ENCODE results near the gene MYLK.

- TF ChIP-seq ZNF639 (CRISPR knock-in tag; conservative IDR thresholded peaks at IDR 0.05 in 1 of 2, IDR thresholded peaks at IDR 0.05 in 1 of 2): no peak
- no peak for TF ChIP-seq HDAC2 (IDR thresholded peaks at IDR 0.05)
- TF ChIP-seq CC2D1A (IDR thresholded peaks at IDR 0.05): no peak
- TF ChIP-seq POLR2AphosphoS5 (IDR thresholded peaks at IDR 0.05; ENCODE audit: control insufficient read depth, insufficient read depth, low read depth, low read length): no peak
- no peak for TF ChIP-seq PCBP1 (IDR thresholded peaks at IDR 0.05; ENCODE audit: low read depth, low read length, poor library complexity, severe bottlenecking)
- no peak for TF ChIP-seq MXI1 (IDR thresholded peaks at IDR 0.05; ENCODE audit: low read depth, low read length)
- no peak for TF ChIP-seq SRF (CRISPR knock-in tag; IDR thresholded peaks at IDR 0.05)
- no peak for TF ChIP-seq PCBP2 (IDR thresholded peaks at IDR 0.05; ENCODE audit: low read depth, low read length, poor library complexity, severe bottlenecking)
- no peak for TF ChIP-seq ZBTB43 (CRISPR knock-in tag; IDR thresholded peaks at IDR 0.05)
- TF ChIP-seq, protein P1, sequence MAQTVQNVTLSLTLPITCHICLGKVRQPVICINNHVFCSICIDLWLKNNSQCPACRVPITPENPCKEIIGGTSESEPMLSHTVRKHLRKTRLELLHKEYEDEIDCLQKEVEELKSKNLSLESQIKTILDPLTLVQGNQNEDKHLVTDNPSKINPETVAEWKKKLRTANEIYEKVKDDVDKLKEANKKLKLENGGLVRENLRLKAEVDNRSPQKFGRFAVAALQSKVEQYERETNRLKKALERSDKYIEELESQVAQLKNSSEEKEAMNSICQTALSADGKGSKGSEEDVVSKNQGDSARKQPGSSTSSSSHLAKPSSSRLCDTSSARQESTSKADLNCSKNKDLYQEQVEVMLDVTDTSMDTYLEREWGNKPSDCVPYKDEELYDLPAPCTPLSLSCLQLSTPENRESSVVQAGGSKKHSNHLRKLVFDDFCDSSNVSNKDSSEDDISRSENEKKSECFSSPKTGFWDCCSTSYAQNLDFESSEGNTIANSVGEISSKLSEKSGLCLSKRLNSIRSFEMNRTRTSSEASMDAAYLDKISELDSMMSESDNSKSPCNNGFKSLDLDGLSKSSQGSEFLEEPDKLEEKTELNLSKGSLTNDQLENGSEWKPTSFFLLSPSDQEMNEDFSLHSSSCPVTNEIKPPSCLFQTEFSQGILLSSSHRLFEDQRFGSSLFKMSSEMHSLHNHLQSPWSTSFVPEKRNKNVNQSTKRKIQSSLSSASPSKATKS (CRISPR knock-in tag; IDR thresholded peaks at IDR 0.05): no peak
- TF ChIP-seq JUND (IDR thresholded peaks at IDR 0.05; ENCODE audit: borderline replicate concordance, low read depth, low read length): peak; percentile 91
- peak; percentile 89; the same call in 1 of the 3 replicates for TF ChIP-seq JUND (tag; IDR thresholded peaks at IDR 0.05; ENCODE audit: borderline replicate concordance, low read depth, low read length)
- no peak for TF ChIP-seq BRF1 (IDR thresholded peaks at IDR 0.05; ENCODE audit: borderline replicate concordance, extremely low read depth, insufficient read length)
- TF ChIP-seq SMAD4 (CRISPR knock-in tag; conservative IDR thresholded peaks at IDR 0.05): no peak
Observed at GRCh38 chr3:123605789-123606234, 278.3 kb downstream of the MYLK start.

Data from K562 (cell line).